WTC11 (cell line): ENCODE data around the gene UBN1. TPM values are rescaled to one million over a fixed set of nuclear protein-coding genes. Genes with fewer than 3 reads are reported as not detected.
"Not testable (repeated sequence)": the region's sequence is repeated elsewhere in the genome, so short reads cannot be mapped to it uniquely, and the experiment has no call there.

Source experiments
- ATAC-seq: fragments of 200-7000 bp; cut with Tn5 transposase; 2 replicates; pipeline ENCODE4 v1.10.0; 2021; ENCODE audit warnings: mild to moderate bottlenecking, moderate library complexity
- CTCF ChIA-PET: fragments of 300-600 bp; sonication (Branson Sonifier 250); formaldehyde crosslinking; loops from one replicate; lab custom pipeline; 2021; ENCODE audit warnings: antibody characterized with exemption; lab: Charles Lee
- POLR2A ChIA-PET: fragments of 350-600 bp; sonication (Branson Sonifier 250); formaldehyde crosslinking; loops from one replicate; lab custom pipeline; 2021; ENCODE audit warnings: antibody characterized with exemption; lab: Charles Lee
- DNase-seq: peaks from one replicate; pipeline ENCODE4 v3.0.0; 2021; ENCODE audit warnings: low spot score
- H3K27ac Mint-ChIP-seq: 2 replicates; pipeline ENCODE4 v1.8.0; 2021; ENCODE audit warnings: mixed read lengths
- H3K27me3 Mint-ChIP-seq: 2 replicates; pipeline ENCODE4 v1.8.0; 2021; ENCODE audit warnings: low read depth, mild to moderate bottlenecking, moderate library complexity, mixed read lengths
- H3K36me3 Mint-ChIP-seq: 2 replicates; pipeline ENCODE4 v1.8.0; 2021; ENCODE audit warnings: mixed read lengths
- H3K4me1 Mint-ChIP-seq: 2 replicates; pipeline ENCODE4 v1.8.0; 2022; ENCODE audit warnings: mixed read lengths
- H3K4me3 Mint-ChIP-seq: 2 replicates; pipeline ENCODE4 v1.8.0; 2021; ENCODE audit warnings: mild to moderate bottlenecking, moderate library complexity, mixed read lengths
- H3K9me3 Mint-ChIP-seq: 2 replicates; pipeline ENCODE4 v1.8.0; 2021; ENCODE audit warnings: mixed read lengths
- CREB1 ChIP-seq: sonication (generic); formaldehyde crosslinking; IDR thresholded peaks from 2 replicates; pipeline ENCODE4 v1.8.0; 2023; ENCODE audit warnings: mild to moderate bottlenecking, missing genetic modification reagents
- E2F5 ChIP-seq: sonication (generic); formaldehyde crosslinking; IDR thresholded peaks from 2 replicates; pipeline ENCODE4 v1.8.1; 2022; ENCODE audit warnings: mild to moderate bottlenecking, moderate library complexity, missing genetic modification reagents
- ELF4 ChIP-seq: sonication (generic); formaldehyde crosslinking; IDR thresholded peaks from 2 replicates; pipeline ENCODE4 v1.8.1; 2022; ENCODE audit warnings: low read depth, mild to moderate bottlenecking, moderate library complexity, missing genetic modification reagents
- ESRRA ChIP-seq: sonication (generic); formaldehyde crosslinking; IDR thresholded peaks from 2 replicates; pipeline ENCODE4 v1.8.1; 2022; ENCODE audit warnings: mild to moderate bottlenecking, missing genetic modification reagents, borderline replicate concordance
- GABPB1 ChIP-seq: sonication (generic); formaldehyde crosslinking; IDR thresholded peaks from 2 replicates; pipeline ENCODE4 v1.8.1; 2023; ENCODE audit warnings: mild to moderate bottlenecking, missing genetic modification reagents
- HMGXB4 ChIP-seq: sonication (generic); formaldehyde crosslinking; IDR thresholded peaks from 2 replicates; pipeline ENCODE4 v1.8.1; 2023; ENCODE audit warnings: mild to moderate bottlenecking, moderate library complexity, missing genetic modification reagents
- MLX ChIP-seq: sonication (generic); formaldehyde crosslinking; IDR thresholded peaks from 2 replicates; pipeline ENCODE4 v1.8.1; 2023; ENCODE audit warnings: mild to moderate bottlenecking, missing genetic modification reagents, moderate library complexity
- NFYB ChIP-seq: sonication (generic); formaldehyde crosslinking; conservative IDR thresholded peaks from 2 replicates; pipeline ENCODE4 v1.8.0; 2022; ENCODE audit warnings: low read depth, missing genetic modification reagents
- PREB ChIP-seq: sonication (generic); formaldehyde crosslinking; IDR thresholded peaks from 2 replicates; pipeline ENCODE4 v1.8.1; 2022; ENCODE audit warnings: mild to moderate bottlenecking, missing genetic modification reagents, moderate library complexity, borderline replicate concordance
- RORB ChIP-seq: fragments of 250-450 bp; sonication (Bioruptor Pico); IDR thresholded peaks from 2 replicates; pipeline ENCODE4 v1.9.0; 2021; ENCODE audit warnings: mild to moderate bottlenecking
- TCF7 ChIP-seq: sonication (generic); formaldehyde crosslinking; IDR thresholded peaks from 2 replicates; pipeline ENCODE4 v1.8.0; 2022; ENCODE audit warnings: mild to moderate bottlenecking, low read depth, missing genetic modification reagents, moderate library complexity
- TEAD1 ChIP-seq: sonication (generic); formaldehyde crosslinking; IDR thresholded peaks from 2 replicates; pipeline ENCODE4 v1.8.0; 2022; ENCODE audit warnings: mild to moderate bottlenecking, missing genetic modification reagents
- TEAD4 ChIP-seq: sonication (generic); formaldehyde crosslinking; IDR thresholded peaks from 2 replicates; pipeline ENCODE4 v1.8.0; 2022; ENCODE audit warnings: mild to moderate bottlenecking, missing genetic modification reagents
- ZMAT4 ChIP-seq: fragments of 250-450 bp; sonication (Bioruptor Pico); IDR thresholded peaks from 2 replicates; pipeline ENCODE4 v1.9.0; 2021; ENCODE audit warnings: mild to moderate bottlenecking
- ZNF219 ChIP-seq: sonication (generic); formaldehyde crosslinking; IDR thresholded peaks from 2 replicates; pipeline ENCODE4 v1.8.0; 2023; ENCODE audit warnings: missing genetic modification reagents, mild to moderate bottlenecking, borderline replicate concordance
- ZNF232 ChIP-seq: sonication (generic); formaldehyde crosslinking; IDR thresholded peaks from 2 replicates; pipeline ENCODE4 v1.8.0; 2022; ENCODE audit warnings: mild to moderate bottlenecking, missing genetic modification reagents
- ZNF317 ChIP-seq: sonication (generic); formaldehyde crosslinking; IDR thresholded peaks from 2 replicates; pipeline ENCODE4 v1.8.1; 2023; ENCODE audit warnings: low read depth, mild to moderate bottlenecking, moderate library complexity, missing genetic modification reagents, borderline replicate concordance
- ZNF416 ChIP-seq: fragments of 250-450 bp; sonication (Bioruptor Pico); IDR thresholded peaks from 2 replicates; pipeline ENCODE4 v1.9.0; 2021; ENCODE audit warnings: mild to moderate bottlenecking, inconsistent platforms
- ZSCAN18 ChIP-seq: fragments of 250-450 bp; sonication (Bioruptor Pico); IDR thresholded peaks from 2 replicates; pipeline ENCODE4 v2.1.2; 2022; ENCODE audit warnings: mild to moderate bottlenecking, moderate library complexity
- total RNA-seq: library from RNA; stranded (reverse); gene quantifications from 3 replicates; pipeline ENCODE4 v1.2.3, GENCODE V29; 2021
- TF ChIP-seq, protein P1 (sequence below): fragments of 200-600 bp; IDR thresholded peaks from 2 replicates; pipeline ENCODE4 v1.8.0; 2022; ENCODE audit warnings: antibody characterized with exemption
- TF ChIP-seq, protein P2 (sequence below): sonication (generic); formaldehyde crosslinking; IDR thresholded peaks from 2 replicates; pipeline ENCODE4 v1.8.0; 2022; ENCODE audit warnings: mild to moderate bottlenecking, missing genetic modification reagents

UBN1 gene
- total RNA-seq, 1 experiment from 2014 or later: 38.5 TPM

DNA sequence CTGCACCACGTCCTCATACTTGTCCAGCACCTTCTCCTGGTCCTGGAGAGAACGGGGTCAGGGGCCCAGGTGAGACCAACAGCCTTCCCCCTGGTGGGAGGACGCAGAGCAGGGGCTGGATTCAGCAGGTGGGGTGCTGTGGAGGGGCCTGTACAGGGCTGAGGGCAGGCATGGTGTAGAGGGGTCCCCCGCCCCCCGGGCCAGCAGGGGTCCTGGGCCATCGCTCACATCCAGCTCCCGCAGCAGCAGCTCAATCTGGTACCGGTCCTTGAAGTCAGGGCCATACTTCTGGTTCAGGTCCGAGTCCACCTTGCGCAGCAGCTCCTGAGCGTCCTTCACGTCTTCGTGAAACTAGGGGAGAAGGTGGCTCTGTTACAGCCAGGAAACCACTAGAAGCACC, 48.1 kb downstream of the UBN1 start:
- CTCF ChIA-PET: interaction anchor here (1.2 to 1.5 kb wide), 2 partner anchors 61 to 63 kb away, joined by 3 to 4 read pairs; partner anchors contain the start of gene SEC14L5
- no peak for TF ChIP-seq HMGXB4 (CRISPR knock-in tag)
- no peak for TF ChIP-seq ELF4 (CRISPR knock-in tag)
- TF ChIP-seq GABPB1 (CRISPR knock-in tag): no peak
- H3K36me3 Mint-ChIP-seq: peaks cover 32% of the 10 kb centered on the region
- H3K27me3 Mint-ChIP-seq: no peaks in the 10 kb centered on the region
- POLR2A ChIA-PET: no interaction called here
- H3K9me3 Mint-ChIP-seq: peaks cover 6% of the 10 kb centered on the region
- DNase-seq: no peak
- H3K27ac Mint-ChIP-seq: no peak overlapping the region
- H3K4me1 Mint-ChIP-seq: no peaks in the 10 kb centered on the region
- no peak overlapping the region for H3K4me3 Mint-ChIP-seq
- no peak for ATAC-seq

GRCh38 chr16:4896761-4897160, 49.5 kb downstream of the UBN1 start:
- H3K27me3 Mint-ChIP-seq, H3K4me3 Mint-ChIP-seq, DNase-seq, H3K4me1 Mint-ChIP-seq, H3K27ac Mint-ChIP-seq, H3K9me3 Mint-ChIP-seq, CTCF ChIA-PET, ATAC-seq, POLR2A ChIA-PET: not testable (repeated sequence)
- H3K36me3 Mint-ChIP-seq: peaks cover 32% of the 10 kb centered on the region

DNA sequence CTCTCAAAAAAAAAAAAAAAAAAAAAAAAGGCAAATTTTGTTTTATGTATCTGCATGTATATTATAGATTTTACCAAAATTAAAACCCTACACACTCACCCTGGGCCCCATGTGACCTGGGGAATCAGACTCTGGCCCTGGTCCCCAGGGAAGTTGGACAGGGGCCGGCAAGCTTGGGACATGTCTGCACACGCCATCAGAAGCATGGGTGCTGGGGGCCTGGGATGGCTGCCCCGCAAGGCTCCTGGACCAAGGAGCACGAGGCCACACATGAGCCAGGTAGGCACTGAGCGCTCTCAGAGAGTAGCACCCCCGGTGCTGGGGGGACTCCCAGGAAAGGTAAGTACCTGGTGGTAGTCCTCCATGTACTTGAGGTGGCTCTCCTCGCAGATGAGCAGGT, 50.0 kb downstream of the UBN1 start:
- H3K36me3 Mint-ChIP-seq: peaks cover 32% of the 10 kb centered on the region
- peaks cover 6% of the 10 kb centered on the region for H3K9me3 Mint-ChIP-seq
- TF ChIP-seq NFYB (CRISPR knock-in tag) (no peak), TEAD1 (CRISPR knock-in tag) (no peak), E2F5 (CRISPR knock-in tag) (no peak), MLX (CRISPR knock-in tag) (no peak), ZNF416 (CRISPR knock-in tag) (no peak), ZNF219 (no peak), ZSCAN18 (no peak), CREB1 (CRISPR knock-in tag) (no peak), PREB (CRISPR knock-in tag) (no peak), ESRRA (no peak)
- no peak for ATAC-seq
- CTCF ChIA-PET: no interaction called here
- POLR2A ChIA-PET: no interaction called here
- no peaks in the 10 kb centered on the region for H3K27me3 Mint-ChIP-seq
- H3K27ac Mint-ChIP-seq: peak overlapping the region; percentile 60; the same call in 1 of the 2 replicates
- H3K4me1 Mint-ChIP-seq: no peaks in the 10 kb centered on the region
- DNase-seq: no peak
- H3K4me3 Mint-ChIP-seq: no peak overlapping the region

DNA sequence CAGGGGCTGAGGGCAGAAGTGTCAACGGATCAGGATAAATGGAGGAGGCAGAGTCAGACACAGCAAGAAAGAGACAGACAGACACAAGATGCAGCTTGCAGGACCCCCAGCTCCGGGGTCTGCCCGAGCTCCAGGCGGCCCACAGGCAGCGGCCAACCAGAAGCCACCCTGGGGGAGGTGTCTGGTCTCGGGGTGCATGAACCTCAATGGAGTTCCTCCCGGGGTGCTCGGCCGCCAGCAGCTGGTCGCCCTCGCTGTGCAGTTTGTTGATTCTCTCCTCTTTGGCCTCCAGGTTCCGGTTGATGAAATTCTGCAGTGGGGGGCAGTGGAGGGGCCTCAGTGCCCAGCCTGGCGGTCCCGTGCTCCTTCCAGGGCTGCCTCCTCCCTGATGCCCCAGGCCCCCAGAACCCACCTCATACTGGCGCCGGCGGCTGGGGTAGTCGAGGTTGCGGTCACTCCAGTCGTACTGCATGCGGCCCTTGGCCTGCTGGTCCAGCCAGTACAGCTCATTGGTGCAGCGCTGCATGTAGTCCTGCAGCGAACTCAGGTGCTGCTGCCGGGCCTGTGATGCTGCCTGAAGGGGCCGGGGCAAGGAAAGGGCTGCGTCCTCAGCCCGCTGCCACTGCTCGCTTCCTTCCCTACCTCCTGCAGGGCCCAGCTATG, 51.7 kb downstream of the UBN1 start:
- ATAC-seq (no peak), DNase-seq (no peak)
- Mint-ChIP-seq H3K27ac (no peak overlapping the region), H3K4me3 (no peak overlapping the region), H3K27me3 (no peaks in the 10 kb centered on the region), H3K9me3 (peaks cover 6% of the 10 kb centered on the region), H3K36me3 (peaks cover 32% of the 10 kb centered on the region), H3K4me1 (no peaks in the 10 kb centered on the region)
- ChIA-PET POLR2A (no interaction called here), CTCF (no interaction called here)
- TF ChIP-seq, protein P1, sequence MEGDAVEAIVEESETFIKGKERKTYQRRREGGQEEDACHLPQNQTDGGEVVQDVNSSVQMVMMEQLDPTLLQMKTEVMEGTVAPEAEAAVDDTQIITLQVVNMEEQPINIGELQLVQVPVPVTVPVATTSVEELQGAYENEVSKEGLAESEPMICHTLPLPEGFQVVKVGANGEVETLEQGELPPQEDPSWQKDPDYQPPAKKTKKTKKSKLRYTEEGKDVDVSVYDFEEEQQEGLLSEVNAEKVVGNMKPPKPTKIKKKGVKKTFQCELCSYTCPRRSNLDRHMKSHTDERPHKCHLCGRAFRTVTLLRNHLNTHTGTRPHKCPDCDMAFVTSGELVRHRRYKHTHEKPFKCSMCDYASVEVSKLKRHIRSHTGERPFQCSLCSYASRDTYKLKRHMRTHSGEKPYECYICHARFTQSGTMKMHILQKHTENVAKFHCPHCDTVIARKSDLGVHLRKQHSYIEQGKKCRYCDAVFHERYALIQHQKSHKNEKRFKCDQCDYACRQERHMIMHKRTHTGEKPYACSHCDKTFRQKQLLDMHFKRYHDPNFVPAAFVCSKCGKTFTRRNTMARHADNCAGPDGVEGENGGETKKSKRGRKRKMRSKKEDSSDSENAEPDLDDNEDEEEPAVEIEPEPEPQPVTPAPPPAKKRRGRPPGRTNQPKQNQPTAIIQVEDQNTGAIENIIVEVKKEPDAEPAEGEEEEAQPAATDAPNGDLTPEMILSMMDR: no peak
- TF ChIP-seq RORB (no peak), ZNF317 (no peak), ZNF232 (CRISPR knock-in tag) (no peak), TCF7 (CRISPR knock-in tag) (no peak), TEAD4 (no peak), ZMAT4 (CRISPR knock-in tag) (no peak)
- TF ChIP-seq, protein P2, sequence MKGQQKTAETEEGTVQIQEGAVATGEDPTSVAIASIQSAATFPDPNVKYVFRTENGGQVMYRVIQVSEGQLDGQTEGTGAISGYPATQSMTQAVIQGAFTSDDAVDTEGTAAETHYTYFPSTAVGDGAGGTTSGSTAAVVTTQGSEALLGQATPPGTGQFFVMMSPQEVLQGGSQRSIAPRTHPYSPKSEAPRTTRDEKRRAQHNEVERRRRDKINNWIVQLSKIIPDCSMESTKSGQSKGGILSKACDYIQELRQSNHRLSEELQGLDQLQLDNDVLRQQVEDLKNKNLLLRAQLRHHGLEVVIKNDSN (CRISPR knock-in tag): no peak
